ENCODE data around the gene AKAP7.

The AKAP7 gene

DNA sequence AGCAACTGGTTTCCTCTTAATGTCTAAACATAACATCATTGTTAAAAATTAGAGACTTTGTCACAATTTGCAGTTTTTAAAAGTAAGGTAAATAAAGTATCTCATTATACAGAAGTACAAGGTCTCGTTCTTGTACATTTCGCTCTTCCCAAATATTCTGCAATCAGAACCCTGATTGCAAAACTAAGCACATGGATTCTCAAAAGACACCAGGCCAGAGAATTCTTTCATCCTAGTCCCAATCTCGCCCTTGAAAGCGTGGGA is 355 bp upstream of the AKAP7 start:
- TF ChIP-seq CTCF (IDR thresholded peaks at IDR 0.05; ENCODE audit: low read depth, low read length): no peak
- Histone ChIP-seq H3K4me3 (ENCODE audit: low read depth, low read length) (peak overlapping the region; percentile 70), H3K36me3 (no peaks in the 10 kb centered on the region), H3K27me3 (ENCODE audit: insufficient read depth, low read depth, severe bottlenecking) (no peaks in the 10 kb centered on the region), H3K9me3 (ENCODE audit: severe bottlenecking) (no peaks in the 10 kb centered on the region), H3K27ac (peak overlapping the region; percentile 39)
- DNase-seq: no peak

- Histone ChIP-seq H3K27ac (no peak overlapping the region), H3K4me3 (ENCODE audit: low read depth, low read length) (peak overlapping the region; percentile 57), H3K27me3 (ENCODE audit: insufficient read depth, low read depth, severe bottlenecking) (no peaks in the 10 kb centered on the region), H3K36me3 (no peaks in the 10 kb centered on the region), H3K9me3 (ENCODE audit: severe bottlenecking) (no peaks in the 10 kb centered on the region)
- DNase-seq: no peak
- no peak for TF ChIP-seq CTCF (IDR thresholded peaks at IDR 0.05; ENCODE audit: low read depth, low read length)
Observed at GRCh38 chr6:131136021-131136786, 937 bp downstream of the AKAP7 start.

DNA sequence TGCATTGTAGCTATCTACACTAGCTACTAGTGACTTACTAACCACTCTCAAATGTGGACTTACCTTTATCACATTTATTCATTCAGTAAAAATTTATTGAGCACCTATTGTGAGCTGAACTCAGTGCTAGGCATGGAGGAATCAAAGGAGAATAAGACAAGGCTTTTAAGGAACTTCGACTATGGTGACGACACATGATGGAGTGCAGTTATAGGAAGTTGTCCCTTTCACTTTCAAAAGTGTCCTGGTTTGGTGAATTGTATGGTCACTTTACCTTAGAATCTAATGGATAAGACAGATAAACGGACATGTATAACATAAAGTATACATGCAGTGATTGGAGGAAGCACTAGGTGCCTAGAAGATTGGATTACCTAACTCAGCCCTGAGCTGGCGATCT is 4.3 kb downstream of the AKAP7 start:
- no peak overlapping the region for H3K27ac ChIP-seq
- DNase-seq: no peak
- TF ChIP-seq CTCF (IDR thresholded peaks at IDR 0.05; ENCODE audit: low read depth, low read length): no peak

GRCh38 chr6:131143319-131143718 is 8.1 kb downstream of the AKAP7 start:
- Histone ChIP-seq H3K9me3 (ENCODE audit: severe bottlenecking) (no peaks in the 10 kb centered on the region), H3K4me3 (ENCODE audit: low read depth, low read length) (no peak overlapping the region), H3K27me3 (ENCODE audit: insufficient read depth, low read depth, severe bottlenecking) (no peaks in the 10 kb centered on the region), H3K27ac (no peak overlapping the region), H3K36me3 (no peaks in the 10 kb centered on the region)
- TF ChIP-seq CTCF (IDR thresholded peaks at IDR 0.05; ENCODE audit: low read depth, low read length): no peak
- DNase-seq: no peak

More for the DNA sequence above, 4.3 kb downstream of the AKAP7 start:
- Histone ChIP-seq H3K4me3 (ENCODE audit: low read depth, low read length) (no peak overlapping the region), H3K27me3 (ENCODE audit: insufficient read depth, low read depth, severe bottlenecking) (no peaks in the 10 kb centered on the region), H3K9me3 (ENCODE audit: severe bottlenecking) (no peaks in the 10 kb centered on the region), H3K36me3 (no peaks in the 10 kb centered on the region)

- DNase-seq: no peak
- Histone ChIP-seq H3K27me3 (ENCODE audit: insufficient read depth, low read depth, severe bottlenecking) (no peaks in the 10 kb centered on the region), H3K9me3 (ENCODE audit: severe bottlenecking) (no peaks in the 10 kb centered on the region), H3K36me3 (no peaks in the 10 kb centered on the region), H3K27ac (no peak overlapping the region), H3K4me3 (ENCODE audit: low read depth, low read length) (no peak overlapping the region)
- TF ChIP-seq CTCF (IDR thresholded peaks at IDR 0.05; ENCODE audit: low read depth, low read length): no peak
Observed at GRCh38 chr6:131146865-131147264, 11.6 kb downstream of the AKAP7 start.

DNA sequence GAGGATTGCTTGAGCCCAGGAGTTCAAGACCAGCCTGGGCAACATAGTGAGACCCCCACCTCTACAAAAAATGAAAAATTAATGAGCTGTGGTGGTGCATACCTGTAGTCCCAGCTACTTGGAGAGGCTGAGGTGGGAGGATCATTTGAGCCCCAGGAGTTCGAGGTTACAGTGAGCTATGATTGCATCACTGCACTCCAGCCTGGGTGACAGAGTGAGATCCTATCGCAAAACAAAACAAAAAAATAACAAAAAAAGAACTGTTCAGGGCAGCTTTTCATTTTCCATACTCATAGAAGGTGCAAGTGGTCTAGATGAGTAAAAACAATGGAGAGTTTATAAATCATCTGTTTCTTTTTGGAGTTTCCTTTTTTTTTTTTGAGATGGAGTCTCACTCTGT is 21.1 kb downstream of the AKAP7 start:
- DNase-seq: no peak
- TF ChIP-seq CTCF (IDR thresholded peaks at IDR 0.05; ENCODE audit: low read depth, low read length): no peak
- Histone ChIP-seq H3K27me3 (ENCODE audit: insufficient read depth, low read depth, severe bottlenecking) (no peaks in the 10 kb centered on the region), H3K36me3 (no peaks in the 10 kb centered on the region), H3K27ac (no peak overlapping the region), H3K9me3 (ENCODE audit: severe bottlenecking) (no peaks in the 10 kb centered on the region), H3K4me3 (ENCODE audit: low read depth, low read length) (no peak overlapping the region)
